Right hindlimb (tissue), 1 donor: ENCODE results near the gene PLD5.

Experiments
- DNase-seq: peaks from one replicate; pipeline ENCODE4 v3.0.0-alpha.2; 2018

PLD5 gene

GRCh38 chr1:242034392-242034791 is 490.1 kb downstream of the PLD5 start:
- DNase-seq: no peak

GRCh38 chr1:242033447-242033846 is 491.1 kb downstream of the PLD5 start:
- no peak for DNase-seq
